ENCODE data around the gene DNAJC5G. TPM values are rescaled to one million over a fixed set of nuclear protein-coding genes. Genes with fewer than 3 reads are reported as not detected.

Gene DNAJC5G
- total and polyA plus RNA-seq, 12 donors, result 0.14 to 2.9 (median 1.1) TPM; not detected in 4

- H3K36me3 ChIP-seq (replicated peaks in 1 of 2), result peaks cover 0 to 69% of the 10 kb centered on the region in 2 donors
- intact Hi-C loops (cut with DNase I), result loop anchor here in 1 of 2 donors (10.0 kb wide), 1 partner anchor 62 kb away; the partner anchor contains the start of gene UCN
- H3K9me3 ChIP-seq (replicated peaks in 1 of 3), result no peaks in the 10 kb centered on the region
- TF ChIP-seq POLR2A (IDR thresholded peaks at IDR 0.05) (no peak), CTCF (IDR thresholded peaks at IDR 0.05) (no peak)
- no peak overlapping the region for H3K4me3 ChIP-seq
- H3K27me3 ChIP-seq, result no peaks in the 10 kb centered on the region
- no peak overlapping the region for H3K27ac ChIP-seq
- WGBS, 4 donors, result 95 to 97% (median 96%) methylated on average over 4 to 16 of the region's 16 CpGs
- no peaks in the 10 kb centered on the region for H3K4me1 ChIP-seq (replicated peaks in 1 of 2)
- no peak for DNase-seq
Measured at GRCh38 chr2:27242614-27242951, 32.6 kb upstream of the DNAJC5G start.

- Histone ChIP-seq H3K27me3 (no peaks in the 10 kb centered on the region), H3K4me1 (replicated peaks in 1 of 2) (no peaks in the 10 kb centered on the region), H3K9me3 (replicated peaks in 1 of 3) (no peaks in the 10 kb centered on the region), H3K27ac (no peak overlapping the region), H3K36me3 (replicated peaks in 1 of 2) (peaks cover 0 to 59% of the 10 kb centered on the region in 2 donors), H3K4me3 (no peak overlapping the region)
- 87 to 96% (median 93%) methylated on average over 12 to 19 of the region's 19 CpGs for WGBS, 4 donors
- intact Hi-C loops (cut with DNase I), result loop anchor here in 1 of 2 donors (10.0 kb wide), 1 partner anchor 61 kb away; the partner anchor contains the start of gene UCN
- TF ChIP-seq POLR2A (IDR thresholded peaks at IDR 0.05) (no peak), CTCF (IDR thresholded peaks at IDR 0.05) (no peak)
- no peak for DNase-seq
Measured at GRCh38 chr2:27243391-27244130, 31.7 kb upstream of the DNAJC5G start.

GRCh38 chr2:27245116-27245515 is 30.1 kb upstream of the DNAJC5G start:
- Histone ChIP-seq H3K4me3 (no peak overlapping the region), H3K4me1 (replicated peaks in 1 of 2) (peaks cover 4 to 5% of the 10 kb centered on the region in 2 donors), H3K27ac (no peak overlapping the region), H3K9me3 (replicated peaks in 1 of 3) (no peaks in the 10 kb centered on the region), H3K36me3 (replicated peaks in 1 of 2) (peaks cover 0 to 45% of the 10 kb centered on the region in 2 donors), H3K27me3 (no peaks in the 10 kb centered on the region)
- 73 to 80% (median 77%) methylated on average over 10 of the region's 10 CpGs for WGBS, 4 donors
- DNase-seq, result no peak
- intact Hi-C loops (cut with DNase I), result loop anchor here in 1 of 2 donors (10.0 kb wide), 1 partner anchor 60 kb away; the partner anchor contains the start of gene UCN
- TF ChIP-seq POLR2A (IDR thresholded peaks at IDR 0.05) (no peak), CTCF (IDR thresholded peaks at IDR 0.05) (no peak)

- H3K36me3 ChIP-seq (replicated peaks in 1 of 2), result peaks cover 0 to 40% of the 10 kb centered on the region in 2 donors
- TF ChIP-seq CTCF (IDR thresholded peaks at IDR 0.05) (no peak), POLR2A (IDR thresholded peaks at IDR 0.05) (no peak)
- WGBS, 4 donors, result 81 to 84% (median 83%) methylated on average over 4 of the region's 4 CpGs
- intact Hi-C loops (cut with DNase I), result loop anchor here in 1 of 2 donors (10.0 kb wide), 1 partner anchor 59 kb away; the partner anchor contains the start of gene UCN
- H3K27ac ChIP-seq, result no peak overlapping the region
- H3K4me3 ChIP-seq, result no peak overlapping the region
- DNase-seq, result no peak
- peaks cover 6 to 8% of the 10 kb centered on the region in 2 donors for H3K4me1 ChIP-seq (replicated peaks in 1 of 2)
- H3K9me3 ChIP-seq (replicated peaks in 1 of 3), result no peaks in the 10 kb centered on the region
- H3K27me3 ChIP-seq, result no peaks in the 10 kb centered on the region
Measured at GRCh38 chr2:27245626-27246025, 29.6 kb upstream of the DNAJC5G start.
